Measurements from ENCODE around the gene RCBTB2. TPM values are rescaled to one million over a fixed set of nuclear protein-coding genes. Genes with fewer than 3 reads are reported as not detected.

RCBTB2 gene
- polyA plus RNA-seq, 3 donors, result 55.5 to 100 (median 64.4) TPM

- no peak overlapping the region for H3K4me3 ChIP-seq (replicated peaks in 1 of 3; ENCODE audit: low read depth in 2 of 3, low read length in 3 of 3)
- no peak overlapping the region for H3K9ac ChIP-seq (ENCODE audit: insufficient read depth, low read length, poor library complexity, severe bottlenecking)
- no peaks in the 10 kb centered on the region for H3K9me3 ChIP-seq (replicated peaks in 1 of 2; ENCODE audit: control insufficient read depth in 1 of 2, insufficient read depth in 1 of 2, low read length in 2 of 2)
- H3K27ac ChIP-seq (ENCODE audit: low read depth in 1 of 2, low read length in 2 of 2), result no peak overlapping the region
- peaks cover 5% of the 10 kb centered on the region for H3K79me2 ChIP-seq (ENCODE audit: insufficient read depth, low read length)
- WGBS (ENCODE audit: insufficient coverage), result 100% methylated on average over 2 of the region's 2 CpGs
- intact Hi-C loops (cut with micrococcal nuclease), result no loop called here
- peaks cover 0 to 1% (median 0%) of the 10 kb centered on the region in 3 donors for H3K27me3 Mint-ChIP-seq (ENCODE audit: low read depth in 3 of 3)
- peaks cover 48% of the 10 kb centered on the region for H3K4me1 Mint-ChIP-seq
- no peak overlapping the region for H3K4me2 ChIP-seq (replicated peaks; ENCODE audit: extremely low read depth, low read length, poor library complexity, severe bottlenecking)
- no peak for DNase-seq
- no peak overlapping the region for H2AFZ ChIP-seq (ENCODE audit: insufficient read depth, low read depth, low read length, poor library complexity, severe bottlenecking)
- no peak overlapping the region for H3K4me3 Mint-ChIP-seq
- no peaks in the 10 kb centered on the region for H4K20me1 ChIP-seq (ENCODE audit: insufficient read depth, low read length)
- peaks cover 0 to 3% (median 0%) of the 10 kb centered on the region in 7 donors for H3K9me3 Mint-ChIP-seq
- H3K27ac Mint-ChIP-seq, result no peak overlapping the region
- H3K4me1 ChIP-seq (ENCODE audit: control insufficient read depth in 1 of 2, insufficient read depth in 2 of 2, low read length in 2 of 2), result peaks cover 56 to 66% of the 10 kb centered on the region in 2 donors
- no peaks in the 10 kb centered on the region for H3K27me3 ChIP-seq (ENCODE audit: control insufficient read depth in 2 of 2, insufficient read depth in 2 of 2, low read length in 2 of 2)
- TF ChIP-seq CTCF (IDR thresholded peaks at IDR 0.05), result no peak
- H3K36me3 ChIP-seq (replicated peaks in 1 of 2; ENCODE audit: control insufficient read depth in 1 of 2, insufficient read depth in 2 of 2, low read length in 2 of 2), result peaks cover 25 to 60% of the 10 kb centered on the region in 2 donors
- peaks cover 49 to 66% of the 10 kb centered on the region in 2 donors for H3K36me3 Mint-ChIP-seq
Measured at GRCh38 chr13:48497669-48498068, 35.2 kb downstream of the RCBTB2 start.

- H3K27me3 Mint-ChIP-seq (ENCODE audit: low read depth in 3 of 3), result peaks cover 0 to 1% (median 0%) of the 10 kb centered on the region in 3 donors
- peaks cover 57 to 66% of the 10 kb centered on the region in 2 donors for H3K4me1 ChIP-seq (ENCODE audit: control insufficient read depth in 1 of 2, insufficient read depth in 2 of 2, low read length in 2 of 2)
- no peak for DNase-seq
- no peak overlapping the region for H3K4me3 ChIP-seq (replicated peaks in 1 of 3; ENCODE audit: low read depth in 2 of 3, low read length in 3 of 3)
- no peaks in the 10 kb centered on the region for H4K20me1 ChIP-seq (ENCODE audit: insufficient read depth, low read length)
- H3K27ac ChIP-seq (ENCODE audit: low read depth in 1 of 2, low read length in 2 of 2), result no peak overlapping the region
- H3K27ac Mint-ChIP-seq, result peak overlapping the region in 2 of 7 donors; percentile 14 to 37
- intact Hi-C loops (cut with micrococcal nuclease), result no loop called here
- H2AFZ ChIP-seq (ENCODE audit: insufficient read depth, low read depth, low read length, poor library complexity, severe bottlenecking), result no peak overlapping the region
- H3K9me3 Mint-ChIP-seq, result peaks cover 0 to 3% (median 0%) of the 10 kb centered on the region in 7 donors
- H3K4me1 Mint-ChIP-seq, result peaks cover 38% of the 10 kb centered on the region
- no peak for TF ChIP-seq CTCF (IDR thresholded peaks at IDR 0.05)
- H3K4me2 ChIP-seq (replicated peaks; ENCODE audit: extremely low read depth, low read length, poor library complexity, severe bottlenecking), result no peak overlapping the region
- H3K9ac ChIP-seq (ENCODE audit: insufficient read depth, low read length, poor library complexity, severe bottlenecking), result no peak overlapping the region
- no peaks in the 10 kb centered on the region for H3K27me3 ChIP-seq (ENCODE audit: control insufficient read depth in 2 of 2, insufficient read depth in 2 of 2, low read length in 2 of 2)
- peaks cover 2% of the 10 kb centered on the region for H3K79me2 ChIP-seq (ENCODE audit: insufficient read depth, low read length)
- H3K36me3 Mint-ChIP-seq, result peaks cover 40 to 56% of the 10 kb centered on the region in 2 donors
- no peaks in the 10 kb centered on the region for H3K9me3 ChIP-seq (replicated peaks in 1 of 2; ENCODE audit: control insufficient read depth in 1 of 2, insufficient read depth in 1 of 2, low read length in 2 of 2)
- peaks cover 25 to 52% of the 10 kb centered on the region in 2 donors for H3K36me3 ChIP-seq (replicated peaks in 1 of 2; ENCODE audit: control insufficient read depth in 1 of 2, insufficient read depth in 2 of 2, low read length in 2 of 2)
- WGBS (ENCODE audit: insufficient coverage), result 20% methylated on average over 1 of the region's 7 CpGs
- no peak overlapping the region for H3K4me3 Mint-ChIP-seq
Measured at GRCh38 chr13:48496271-48497161, 36.4 kb downstream of the RCBTB2 start.
